Stimulated activated CD8-positive, alpha-beta memory T cell treated with anti-CD3 and anti-CD28 coated beads, Interleukin-12 subunit alpha, Interleukin-12 subunit beta, amount 100 ng/mL, for 1 hour (primary cell): ENCODE data around the gene STAC2.
"Not testable (repeated sequence)": the region's sequence is repeated elsewhere in the genome, so short reads cannot be mapped to it uniquely, and the experiment has no call there.

Source experiments
- DNase-seq: peaks from one replicate; pipeline ENCODE4 v3.0.0-alpha.2; 2020; ENCODE audit warnings: low read depth

Gene STAC2

GRCh38 chr17:39225308-39225958, at the start of gene STAC2:
Gene STAC2, minus strand, starts transcription at chr17:39225945. Its CDS starts 443 bp downstream, at chr17:39225502.
- no peak for DNase-seq

GRCh38 chr17:39271546-39271945, 45.8 kb upstream of the STAC2 start:
- no peak for DNase-seq

DNA sequence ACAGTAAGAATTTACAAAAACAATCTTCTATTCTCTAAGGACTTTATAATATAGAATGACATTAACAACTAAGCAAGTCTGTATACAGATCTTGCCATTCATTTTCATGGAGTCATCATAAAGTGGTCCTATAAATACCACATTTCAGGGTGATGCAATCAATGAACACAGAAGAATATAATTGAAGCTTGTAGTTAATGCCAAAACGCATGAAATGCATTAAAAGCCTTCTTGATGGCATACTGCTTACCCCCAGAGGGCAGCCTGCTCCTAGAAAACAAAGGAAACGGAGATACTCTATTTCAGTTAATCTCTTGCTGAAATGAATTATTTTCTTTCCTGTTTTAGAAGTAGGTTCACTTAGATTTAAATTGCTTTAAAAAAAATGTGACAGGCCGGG, 45.2 kb upstream of the STAC2 start:
- no peak for DNase-seq

- no peak for DNase-seq
Observed at GRCh38 chr17:39264119-39264518, 38.4 kb upstream of the STAC2 start.

DNA sequence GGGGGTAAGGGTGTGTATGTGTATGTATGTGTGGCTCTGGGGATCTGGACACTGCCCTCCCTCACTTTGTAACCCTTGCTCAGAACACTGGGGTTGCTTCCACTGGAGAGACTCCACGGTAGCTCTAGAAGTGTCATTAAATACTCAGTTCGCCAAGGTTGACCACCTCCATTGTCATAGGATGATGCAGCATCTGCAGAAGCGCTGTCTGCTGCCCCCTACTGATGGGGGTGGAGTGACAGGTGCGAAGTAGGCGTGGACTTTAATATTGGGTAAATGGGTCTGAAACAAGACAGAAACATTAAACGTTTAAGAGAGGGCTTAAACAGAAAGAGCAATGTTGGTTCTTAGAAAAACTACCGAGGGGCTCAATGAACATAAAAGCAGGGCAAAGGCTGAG, 35.5 kb upstream of the STAC2 start:
- DNase-seq = no peak

DNA sequence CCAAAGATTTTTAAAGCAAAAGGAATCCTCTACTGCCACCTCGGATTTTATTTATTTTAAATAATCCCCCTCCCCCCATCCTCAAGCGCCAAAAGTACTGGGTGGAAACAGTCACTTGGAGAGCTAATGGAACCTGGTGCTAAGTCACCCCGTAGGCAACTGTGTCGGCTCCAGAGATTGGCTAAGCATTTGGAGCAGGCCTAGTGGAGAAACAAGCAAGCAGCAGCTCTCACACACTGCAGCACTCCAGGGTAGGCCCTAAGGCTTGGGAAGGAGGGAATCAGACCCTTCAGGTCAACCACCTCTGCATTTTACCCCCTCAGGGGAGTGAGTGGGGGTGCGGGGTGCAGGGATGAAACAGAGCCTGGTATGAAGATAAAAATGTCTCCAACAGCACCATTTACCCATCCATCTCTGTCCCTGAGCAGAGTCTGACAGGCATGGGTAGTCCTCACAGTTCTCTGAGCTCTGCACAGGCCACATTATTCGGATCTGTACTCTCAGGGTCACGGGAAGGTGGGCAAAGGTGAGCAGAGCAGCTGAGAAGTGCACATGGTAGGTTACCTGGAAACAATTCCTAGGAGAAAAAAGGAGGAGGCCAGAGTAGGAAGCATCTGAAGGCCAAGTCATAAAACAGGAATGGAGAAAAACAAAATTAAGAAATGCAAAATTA, 27.2 kb upstream of the STAC2 start:
- DNase-seq = no peak

- no peak for DNase-seq
Observed at GRCh38 chr17:39251997-39252396, 26.3 kb upstream of the STAC2 start.

DNA sequence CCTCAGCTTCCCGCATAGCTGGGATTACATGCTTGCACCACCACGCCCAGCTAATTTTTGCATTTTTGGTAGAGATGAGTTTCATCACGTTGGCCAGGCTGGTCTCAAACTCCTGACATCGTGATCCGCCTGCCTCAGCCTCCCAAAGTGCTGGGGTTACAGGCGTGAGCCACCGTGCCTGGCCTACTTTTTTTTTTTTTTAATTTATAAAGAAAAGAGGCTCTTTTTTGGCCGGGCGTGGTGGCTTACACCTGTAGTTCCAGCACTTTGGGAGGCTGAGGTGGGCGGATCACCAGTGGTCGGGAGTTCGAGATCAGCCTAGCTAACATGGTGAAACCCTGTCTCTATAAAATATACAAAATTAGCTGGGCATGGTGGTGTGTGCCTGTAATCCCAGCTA, 24.3 kb upstream of the STAC2 start:
- DNase-seq = not testable (repeated sequence)

- no peak for DNase-seq
Observed at GRCh38 chr17:39246274-39246673, 20.5 kb upstream of the STAC2 start.

GRCh38 chr17:39244600-39245570, 19.1 kb upstream of the STAC2 start:
- DNase-seq = peak; percentile 79

GRCh38 chr17:39244016-39244599, 18.4 kb upstream of the STAC2 start:
- DNase-seq = no peak

DNA sequence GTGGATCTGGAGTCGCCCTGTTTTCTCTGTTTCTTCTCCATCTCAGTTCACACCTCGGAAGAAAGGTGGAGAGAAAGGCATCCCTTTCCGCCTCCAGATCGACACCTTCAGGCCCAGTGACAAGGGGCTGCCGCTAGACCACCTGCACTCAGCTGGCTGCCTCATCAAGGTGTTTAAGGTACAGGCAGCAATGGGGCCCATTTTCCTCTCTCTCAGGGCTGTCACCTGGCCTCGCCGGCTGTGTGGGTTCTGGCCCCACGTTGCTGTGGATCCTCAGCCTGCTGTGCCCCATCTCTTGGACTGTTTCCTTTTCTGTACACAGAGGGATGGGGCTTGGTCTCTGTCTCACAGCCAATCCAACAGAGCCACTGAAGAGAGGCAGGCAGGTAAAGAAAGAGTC, 17.4 kb upstream of the STAC2 start:
- DNase-seq = no peak

- no peak for DNase-seq
Observed at GRCh38 chr17:39240631-39241030, 14.9 kb upstream of the STAC2 start.

DNA sequence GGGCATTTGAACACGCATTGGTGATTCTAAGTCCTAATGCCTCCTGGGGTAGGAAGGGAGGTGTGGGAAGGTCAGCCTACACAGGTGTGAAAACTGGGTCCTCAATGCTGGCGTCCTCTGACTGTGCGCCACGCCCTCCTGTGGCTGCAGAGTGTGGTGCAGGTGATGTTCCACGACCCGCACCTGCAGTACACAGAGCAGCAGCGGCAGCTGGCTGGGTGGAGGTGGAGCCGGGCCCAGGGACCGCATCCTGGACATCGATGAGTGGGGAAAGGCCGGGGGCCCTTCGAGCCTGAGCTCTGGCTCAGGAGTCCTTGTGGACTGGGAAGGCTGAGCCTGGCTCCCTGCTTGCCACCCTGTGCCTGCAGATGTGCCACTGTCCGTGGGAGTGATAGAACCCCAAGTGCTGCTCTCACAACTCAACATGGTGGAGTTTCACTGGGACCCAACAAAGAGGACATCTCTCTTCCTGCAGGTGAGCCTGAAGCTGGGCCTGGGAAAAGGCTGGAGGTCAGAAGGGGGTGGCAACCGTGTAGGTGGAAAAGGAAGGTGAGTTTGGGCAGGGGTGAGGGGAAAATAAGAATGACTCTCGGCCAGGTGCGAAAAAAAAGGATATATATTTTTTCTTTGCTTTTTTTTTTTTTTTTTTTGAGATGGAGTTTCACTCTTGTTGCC, 14.0 kb upstream of the STAC2 start:
- peak; percentile 39 for DNase-seq

DNA sequence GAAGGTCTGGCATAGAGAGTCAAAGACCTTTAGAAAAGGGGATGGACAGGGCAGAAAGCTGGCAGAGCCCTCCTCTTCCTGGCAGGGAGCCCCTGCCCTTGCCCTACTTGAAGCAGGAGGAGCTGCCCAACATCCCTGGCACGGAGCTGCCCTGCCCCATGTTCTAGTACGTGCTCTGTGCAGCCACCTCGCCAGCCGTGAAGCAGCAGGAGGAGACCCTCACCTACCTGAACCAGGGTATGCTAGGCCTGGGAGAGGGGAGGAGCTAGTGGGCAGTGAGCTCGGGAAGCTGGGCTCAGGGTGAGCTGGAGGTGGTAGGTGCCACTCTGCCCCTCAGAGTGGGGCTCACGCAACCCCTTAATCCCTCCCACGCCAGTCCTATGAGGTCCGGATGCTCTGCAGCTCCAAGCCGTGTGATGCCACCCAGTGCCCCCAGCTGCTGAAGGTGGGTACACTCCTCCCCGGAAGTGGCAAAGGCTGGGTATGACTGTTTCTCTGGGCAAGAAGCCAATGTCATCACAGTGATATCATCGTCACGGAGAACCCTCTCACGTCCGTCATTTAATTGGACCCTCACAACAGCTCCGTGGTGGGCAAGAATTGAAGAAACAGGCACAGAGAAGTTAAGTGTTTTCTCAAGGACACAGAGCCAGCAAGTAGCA, 12.7 kb upstream of the STAC2 start:
- DNase-seq = peak; percentile 65

DNA sequence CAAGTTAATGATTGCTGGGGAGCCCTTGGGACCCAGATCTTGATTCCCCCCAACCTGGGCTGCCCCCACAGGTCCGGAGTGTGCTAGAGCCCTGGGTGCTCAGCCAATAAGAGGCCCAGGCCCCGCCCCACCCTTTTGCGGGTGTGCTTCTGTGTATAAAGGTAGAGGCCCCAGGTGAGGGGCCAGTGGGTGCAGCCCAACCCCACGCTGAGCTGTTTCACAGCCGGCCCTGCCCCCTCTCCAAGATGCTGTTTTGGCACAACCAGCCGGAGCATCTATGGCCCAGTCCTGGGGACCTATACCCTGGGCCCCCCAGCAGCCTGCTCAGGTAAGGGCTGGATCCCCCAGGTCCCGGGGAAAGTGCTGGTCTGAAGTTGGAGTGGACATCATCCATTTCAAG, 11.8 kb upstream of the STAC2 start:
- no peak for DNase-seq

- no peak for DNase-seq
Observed at GRCh38 chr17:39236981-39237441, 11.3 kb upstream of the STAC2 start.

GRCh38 chr17:39236450-39236927, 10.7 kb upstream of the STAC2 start:
- DNase-seq = no peak

- no peak for DNase-seq
Observed at GRCh38 chr17:39235555-39236449, 10.1 kb upstream of the STAC2 start.
